GM19438 (cell line): Measurements from ENCODE around the gene GGACT.
"Not testable (repeated sequence)": the region's sequence is repeated elsewhere in the genome, so short reads cannot be mapped to it uniquely, and the experiment has no call there.

ENCODE experiments used
- ATAC-seq: cut with Tn5 transposase; IDR thresholded peaks from one replicate; pipeline ENCODE4 v1.9.1; 2021; ENCODE audit warnings: low read depth; ENCODE audit not compliant: unreplicated experiment

The GGACT gene

DNA sequence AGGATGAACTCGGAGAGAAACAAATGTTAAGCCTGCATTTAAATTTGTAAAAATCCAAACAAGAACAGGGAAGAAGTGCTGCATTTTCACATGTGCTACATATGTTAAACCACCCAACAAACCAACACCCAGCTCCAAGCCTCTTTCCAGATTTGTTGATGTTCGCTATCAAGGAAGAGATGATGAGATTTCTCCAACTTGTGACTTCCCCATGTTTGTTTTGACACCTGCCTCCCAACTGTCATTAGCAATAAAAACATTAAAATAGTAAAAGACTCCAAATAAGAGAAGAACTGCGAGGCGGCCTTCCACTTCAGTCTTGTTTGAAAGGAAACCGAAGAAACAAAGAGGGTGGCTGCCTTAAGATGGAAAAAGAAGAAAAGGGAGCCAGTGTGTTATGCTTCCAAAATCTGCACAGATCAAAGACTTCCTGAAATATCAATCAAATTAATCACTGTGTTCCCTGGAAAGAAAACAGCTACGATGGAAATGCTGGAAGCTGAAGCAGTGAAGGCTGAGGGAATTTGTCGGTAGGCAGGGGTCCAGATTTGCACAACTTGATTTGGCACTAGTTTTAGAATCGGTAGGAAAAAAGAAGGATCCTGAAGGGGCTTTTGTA lies 14.0 kb upstream of the GGACT start:
- no peak for ATAC-seq

GRCh38 chr13:100601716-100602115 lies 13.1 kb upstream of the GGACT start:
- no peak for ATAC-seq

- ATAC-seq, result no peak
These were observed 12.3 kb upstream of the GGACT start for GRCh38 chr13:100600915-100601314.

DNA sequence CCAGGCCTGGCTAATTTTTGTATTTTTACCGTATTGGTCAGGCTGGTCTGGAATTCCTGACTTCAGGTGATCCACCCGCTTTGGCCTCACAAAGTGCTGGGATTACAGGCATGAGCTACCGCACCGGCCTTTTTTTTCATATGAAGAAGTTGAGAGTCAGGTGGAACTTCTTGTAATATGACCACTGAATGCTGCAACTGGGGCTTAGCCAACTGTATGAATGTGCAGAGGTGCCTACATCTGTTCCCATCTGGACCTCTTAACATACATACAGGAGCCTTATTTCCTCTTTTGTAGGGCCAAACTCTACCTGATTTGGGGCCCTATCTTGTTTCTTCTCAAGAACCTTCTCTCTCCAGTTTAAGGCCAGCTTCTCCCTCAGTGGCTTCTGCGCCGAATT lies 11.9 kb upstream of the GGACT start:
- no peak for ATAC-seq

GRCh38 chr13:100597253-100597652 lies 8.7 kb upstream of the GGACT start:
- ATAC-seq, result no peak

- ATAC-seq, result no peak
These were observed 7.9 kb upstream of the GGACT start for GRCh38 chr13:100596516-100596915.

- ATAC-seq, result no peak
These were observed 6.1 kb upstream of the GGACT start for GRCh38 chr13:100594731-100595130.

DNA sequence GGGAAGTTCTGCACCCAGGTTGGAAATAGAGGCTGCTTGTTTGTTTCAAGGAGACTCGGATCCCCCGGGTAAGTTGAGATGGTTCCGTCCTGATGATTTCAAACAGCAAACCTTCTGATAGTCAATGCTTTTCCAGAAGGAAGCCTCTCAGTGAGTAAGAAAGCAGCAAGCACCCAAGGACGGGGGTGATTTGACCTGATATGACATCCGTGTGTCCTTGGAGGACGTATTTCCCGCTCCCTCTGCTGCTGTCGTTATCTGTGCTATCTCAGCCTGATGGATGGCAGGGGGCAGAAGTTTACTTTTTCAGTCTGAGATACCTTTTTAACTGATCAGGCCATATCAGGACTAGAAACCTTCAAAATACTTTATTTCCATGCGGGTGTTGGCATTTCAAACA lies 5.7 kb upstream of the GGACT start:
- no peak for ATAC-seq

GRCh38 chr13:100589178-100589725 lies 663 bp upstream of the GGACT start:
- ATAC-seq, result no peak

- ATAC-seq, result no peak
These were observed 3.7 kb downstream of the GGACT start for GRCh38 chr13:100584896-100585295.

DNA sequence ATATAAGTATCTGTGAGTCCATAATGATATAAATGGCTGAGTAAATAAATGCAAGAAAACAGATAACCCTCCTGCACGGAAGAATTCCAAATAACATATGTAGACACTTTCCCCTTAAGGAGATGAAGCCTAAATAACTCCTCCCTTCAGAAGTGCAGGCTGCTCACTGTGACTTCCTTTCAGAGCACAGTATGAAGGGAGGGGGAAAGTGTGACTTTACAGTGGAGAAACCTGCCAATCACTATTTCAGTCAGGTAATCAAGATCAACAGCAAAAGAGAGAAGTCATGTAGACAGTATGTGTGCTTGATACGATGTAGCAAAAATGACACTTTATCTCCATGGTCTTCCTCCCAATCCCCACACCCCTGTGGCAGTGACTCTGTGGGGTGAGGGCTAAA lies 7.1 kb downstream of the GGACT start:
- no peak for ATAC-seq

DNA sequence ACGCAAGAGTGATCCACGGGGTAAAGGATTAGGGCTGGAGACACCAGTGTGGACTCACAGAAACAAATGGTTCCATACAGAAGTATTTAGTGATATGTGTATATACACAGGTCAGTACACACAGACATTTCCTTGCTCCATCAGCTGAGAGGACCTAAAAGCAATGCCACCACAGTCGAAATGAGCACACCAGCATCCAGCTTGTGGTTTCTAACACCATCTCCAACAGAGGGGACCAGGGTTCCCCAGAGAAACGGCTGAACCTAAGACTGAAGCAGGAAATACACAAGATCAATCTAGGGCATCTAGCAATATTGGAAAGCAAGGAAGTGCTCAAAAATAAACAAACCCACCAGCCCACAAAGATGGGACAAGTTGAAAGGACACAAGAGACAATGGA lies 7.6 kb downstream of the GGACT start:
- ATAC-seq, result no peak

GRCh38 chr13:100580045-100580444 lies 8.5 kb downstream of the GGACT start:
- no peak for ATAC-seq

DNA sequence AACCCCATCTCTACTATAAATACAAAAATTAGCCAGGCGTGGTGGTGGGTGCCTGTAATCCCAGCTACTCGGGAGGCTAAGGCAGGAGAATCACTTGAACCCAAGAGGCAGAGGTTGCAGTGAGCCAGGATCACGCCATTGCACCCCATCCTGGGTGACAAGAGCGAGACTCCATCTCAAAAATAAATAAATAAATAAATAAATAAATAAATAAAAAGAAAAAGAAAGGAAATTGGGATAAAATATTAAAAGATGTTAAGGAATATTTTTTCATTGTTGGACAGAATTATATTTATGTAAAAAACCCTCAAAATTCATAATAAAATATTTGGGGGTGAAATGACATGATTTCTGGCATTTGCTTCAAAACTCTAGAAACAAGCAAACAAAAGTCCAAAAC lies 11.3 kb downstream of the GGACT start:
- ATAC-seq, result not testable (repeated sequence)

DNA sequence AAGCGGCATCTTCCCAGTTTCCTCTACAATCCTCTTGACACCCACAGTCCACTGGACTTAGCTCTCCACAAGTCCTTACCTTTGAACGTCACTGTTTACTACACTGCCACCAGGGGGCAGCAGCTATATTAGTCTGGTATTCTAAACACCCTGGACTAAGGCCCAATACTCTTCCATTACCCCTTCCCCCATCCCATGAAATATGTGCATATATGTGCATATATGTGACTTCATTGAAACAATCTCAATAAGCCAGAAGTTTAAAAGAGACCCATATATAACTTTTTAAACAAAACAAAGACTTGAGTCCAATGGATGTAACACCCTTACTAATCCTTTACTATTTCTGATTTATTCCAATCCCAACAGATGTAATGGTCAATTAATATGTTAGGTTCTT lies 15.5 kb downstream of the GGACT start:
- peak; percentile 97 for ATAC-seq

GRCh38 chr13:100566543-100566942 lies 22.0 kb downstream of the GGACT start:
- no peak for ATAC-seq

GRCh38 chr13:100565286-100565685 lies 23.3 kb downstream of the GGACT start:
- no peak for ATAC-seq

DNA sequence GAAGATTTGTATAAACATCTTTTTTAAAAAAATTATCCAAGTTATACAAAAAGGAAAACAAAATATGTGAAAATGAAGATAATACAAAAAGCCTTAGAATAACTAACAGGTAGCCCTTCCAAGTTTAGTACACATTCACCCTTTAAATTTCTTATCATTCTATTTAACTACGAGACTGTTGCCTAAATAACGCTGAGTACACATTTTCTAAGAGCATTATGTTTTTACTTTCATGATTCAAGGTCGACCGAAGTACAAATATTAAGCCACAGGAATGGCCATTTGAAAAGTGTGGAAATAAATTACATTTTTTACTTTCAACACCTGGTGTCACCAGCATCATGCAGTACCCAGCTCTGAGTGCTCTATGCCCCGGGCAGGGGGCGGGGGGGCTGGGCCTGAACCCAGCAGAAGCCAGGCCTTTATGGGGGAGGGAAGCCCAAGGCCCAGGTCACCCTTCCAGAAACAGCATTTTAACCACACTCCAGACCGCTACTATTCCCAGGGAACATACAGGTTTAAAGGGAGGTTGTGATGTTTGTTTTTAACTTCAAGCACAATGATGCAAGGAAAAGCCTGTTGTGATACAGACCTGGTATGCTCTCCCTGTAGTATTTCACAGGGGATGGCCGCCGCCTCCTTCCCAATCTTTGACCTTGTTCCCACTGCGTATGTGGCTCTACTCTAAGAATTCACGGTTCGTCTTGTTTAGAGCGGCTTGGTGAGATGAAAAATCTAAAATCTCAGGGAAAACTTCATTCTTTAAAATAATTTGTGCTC lies 24.0 kb downstream of the GGACT start:
- no peak for ATAC-seq

GRCh38 chr13:100563779-100564178 lies 24.8 kb downstream of the GGACT start:
- ATAC-seq, result no peak

- no peak for ATAC-seq
These were observed 26.9 kb downstream of the GGACT start for GRCh38 chr13:100561599-100562204.

GRCh38 chr13:100561158-100561499 lies 27.5 kb downstream of the GGACT start:
- no peak for ATAC-seq
